ENCODE data around the gene SLC5A3.

Gene SLC5A3

GRCh38 chr21:34073032-34073748 lies at the start of gene SLC5A3, which contains the start of gene MRPS6:
SLC5A3 (plus strand) TSS chr21:34073578; CDS start chr21:34095199, 21,621 bp downstream.
MRPS6 (plus strand) TSS chr21:34073578; CDS start chr21:34073701, 123 bp downstream.
- DNase-seq (ENCODE audit: low read depth) = peak; percentile 50

- no peak for DNase-seq (ENCODE audit: low read depth)
Measured at GRCh38 chr21:34023691-34024373, 49.5 kb upstream of the SLC5A3 start.

GRCh38 chr21:34024374-34024693 lies 49.0 kb upstream of the SLC5A3 start:
- no peak for DNase-seq (ENCODE audit: low read depth)

GRCh38 chr21:34027721-34028461 lies 45.5 kb upstream of the SLC5A3 start:
- no peak for DNase-seq (ENCODE audit: low read depth)

- peak; percentile 54 for DNase-seq (ENCODE audit: low read depth)
Measured at GRCh38 chr21:34029743-34030528, 43.4 kb upstream of the SLC5A3 start.

- DNase-seq (ENCODE audit: low read depth) = no peak
Measured at GRCh38 chr21:34031835-34032370, 41.5 kb upstream of the SLC5A3 start.

- no peak for DNase-seq (ENCODE audit: low read depth)
Measured at GRCh38 chr21:34034369-34035014, 38.9 kb upstream of the SLC5A3 start.

- no peak for DNase-seq (ENCODE audit: low read depth)
Measured at GRCh38 chr21:34035619-34036354, 37.6 kb upstream of the SLC5A3 start.

GRCh38 chr21:34037009-34037795 lies 36.2 kb upstream of the SLC5A3 start:
- no peak for DNase-seq (ENCODE audit: low read depth)

GRCh38 chr21:34039678-34040382 lies 33.5 kb upstream of the SLC5A3 start:
- DNase-seq (ENCODE audit: low read depth) = no peak

- no peak for DNase-seq (ENCODE audit: low read depth)
Measured at GRCh38 chr21:34042735-34043134, 30.6 kb upstream of the SLC5A3 start.

- no peak for DNase-seq (ENCODE audit: low read depth)
Measured at GRCh38 chr21:34043333-34043732, 30.0 kb upstream of the SLC5A3 start.

GRCh38 chr21:34046917-34047316 lies 26.5 kb upstream of the SLC5A3 start:
- no peak for DNase-seq (ENCODE audit: low read depth)

- DNase-seq (ENCODE audit: low read depth) = no peak
Measured at GRCh38 chr21:34047835-34048234, 25.5 kb upstream of the SLC5A3 start.

- no peak for DNase-seq (ENCODE audit: low read depth)
Measured at GRCh38 chr21:34052171-34052570, 21.2 kb upstream of the SLC5A3 start.

GRCh38 chr21:34054259-34054658 lies 19.1 kb upstream of the SLC5A3 start:
- DNase-seq (ENCODE audit: low read depth) = no peak

- DNase-seq (ENCODE audit: low read depth) = no peak
Measured at GRCh38 chr21:34055615-34056014, 17.8 kb upstream of the SLC5A3 start.

- DNase-seq (ENCODE audit: low read depth) = no peak
Measured at GRCh38 chr21:34061983-34062382, 11.4 kb upstream of the SLC5A3 start.

- DNase-seq (ENCODE audit: low read depth) = no peak
Measured at GRCh38 chr21:34065027-34065426, 8.4 kb upstream of the SLC5A3 start.
